H1 (cell line): ENCODE results near the gene SLC30A10. TPM values are rescaled to one million over a fixed set of nuclear protein-coding genes. Genes with fewer than 3 reads are reported as not detected.

Experiments used
- CTCF ChIA-PET: fragments of 300-600 bp; sonication (Branson Sonifier 250); formaldehyde crosslinking; loops from one replicate; lab custom pipeline; 2021; ENCODE audit not compliant: partially characterized antibody; lab: Charles Lee
- POLR2A ChIA-PET: fragments of 300-600 bp; sonication (Branson Sonifier 250); formaldehyde crosslinking; loops from one replicate; lab custom pipeline; 2021; ENCODE audit warnings: inconsistent platforms; ENCODE audit not compliant: partially characterized antibody; lab: Charles Lee
- DNase-seq, 2 experiments: peaks; one replicate each; pipeline versions ENCODE4 v3.0.0 to v3.0.0-alpha.2; 2010 to 2022; ENCODE audit warnings: low spot score in 2 of 2, low read depth in 1 of 2, mixed read lengths in 1 of 2
- FAIRE-seq: peaks from 2 replicates; lab custom pipeline; 2011; peaks lifted over from hg19 to GRCh38; lab: Jason Lieb, UNC
- H2AFZ ChIP-seq: 2 replicates; pipeline ENCODE4 v1.8.1; 2012; ENCODE audit warnings: low read length, inconsistent platforms
- H2AK5ac ChIP-seq: 2 replicates; pipeline ENCODE4 v1.6.1; 2013; ENCODE audit warnings: low read depth, low read length
- H2BK120ac ChIP-seq: replicated peaks from 2 replicates; pipeline ENCODE3; 2013; ENCODE audit warnings: low read depth, low read length, inconsistent platforms
- H2BK12ac ChIP-seq: 2 replicates; pipeline ENCODE4 v1.6.1; 2013; ENCODE audit warnings: low read depth, low read length
- H2BK15ac ChIP-seq: 2 replicates; pipeline ENCODE4 v1.6.1; 2013; ENCODE audit warnings: low read length
- H2BK20ac ChIP-seq: 2 replicates; pipeline ENCODE4 v1.6.1; 2013; ENCODE audit warnings: low read length
- H2BK5ac ChIP-seq: 2 replicates; pipeline ENCODE4 v1.6.1; 2013; ENCODE audit warnings: low read depth, low read length
- H3K14ac ChIP-seq: 2 replicates; pipeline ENCODE4 v1.6.1; 2013; ENCODE audit warnings: inconsistent platforms; ENCODE audit not compliant: insufficient read length
- H3K18ac ChIP-seq: 2 replicates; pipeline ENCODE4 v1.6.1; 2013; ENCODE audit warnings: low read length; ENCODE audit errors: extremely low read depth
- H3K23ac ChIP-seq: 2 replicates; pipeline ENCODE4 v1.6.1; 2013; ENCODE audit warnings: inconsistent platforms; ENCODE audit not compliant: insufficient read length
- H3K23me2 ChIP-seq: 2 replicates; pipeline ENCODE4 v1.6.1; 2013; ENCODE audit warnings: low read depth, low read length
- H3K27ac ChIP-seq: 2 replicates; pipeline ENCODE4 v1.6.1; 2011; ENCODE audit warnings: low read depth, low read length, inconsistent platforms
- H3K27me3 ChIP-seq, 4 experiments: replicated peaks in 1 of 4; 1 replicate in 1 of 4; 2 replicates in 3 of 4; pipeline versions ENCODE4 v1.6.1 to v1.8.1; 2011 to 2013; ENCODE audit warnings: low read length in 3 of 4, mild to moderate bottlenecking in 3 of 4, inconsistent platforms in 2 of 4, mixed read lengths in 2 of 4, moderate library complexity in 1 of 4; ENCODE audit not compliant: control insufficient read depth in 3 of 4, insufficient read depth in 3 of 4; ENCODE audit errors: extremely low read depth in 1 of 4
- H3K36me3 ChIP-seq, 4 experiments: 2 replicates each; pipeline versions ENCODE4 v1.6.1 to v1.8.1; 2011 to 2013; ENCODE audit warnings: mild to moderate bottlenecking in 4 of 4, low read length in 3 of 4, moderate library complexity in 2 of 4, control low read depth in 1 of 4, inconsistent platforms in 1 of 4; ENCODE audit not compliant: insufficient read depth in 4 of 4, control insufficient read depth in 2 of 4
- H3K4ac ChIP-seq: replicated peaks from 2 replicates; pipeline ENCODE3; 2013; ENCODE audit warnings: low read length, low read depth, mixed read lengths, inconsistent platforms; ENCODE audit not compliant: insufficient read length
- H3K4me1 ChIP-seq, 4 experiments: replicated peaks in 1 of 4; 1 replicate in 1 of 4; 2 replicates in 3 of 4; pipeline versions ENCODE4 v1.6.1 to v1.8.1; 2011 to 2013; ENCODE audit warnings: low read length in 3 of 4, inconsistent platforms in 2 of 4, mixed read lengths in 1 of 4; ENCODE audit not compliant: insufficient read depth in 4 of 4, control insufficient read depth in 3 of 4
- H3K4me2 ChIP-seq, 2 experiments: 2 replicates each; pipeline versions ENCODE4 v1.6.1 to v1.8.1; 2011 to 2013; ENCODE audit warnings: low read depth in 2 of 2, low read length in 2 of 2, control low read depth in 1 of 2, inconsistent platforms in 1 of 2, mild to moderate bottlenecking in 1 of 2; ENCODE audit not compliant: insufficient read depth in 1 of 2
- H3K4me3 ChIP-seq, 4 experiments: fragments of 200-600, 300-600 bp in 1 of 4; sonication (generic), shearing (Covaris generic), sonication (Bioruptor Twin) in 1 of 4; 2 replicates each; pipeline versions ENCODE4 v1.5.1 to v1.8.1; 2011 to 2016; ENCODE audit warnings: low read length in 4 of 4, low read depth in 3 of 4, control low read depth in 2 of 4, inconsistent platforms in 2 of 4, mild to moderate bottlenecking in 2 of 4, mixed read lengths in 1 of 4, moderate library complexity in 1 of 4; ENCODE audit not compliant: insufficient read depth in 2 of 4; ENCODE audit errors: extremely low read depth in 1 of 4
- H3K56ac ChIP-seq: replicated peaks from 2 replicates; pipeline ENCODE3; 2013; ENCODE audit warnings: low read depth, mild to moderate bottlenecking, mixed read lengths, low read length, inconsistent platforms; ENCODE audit not compliant: insufficient read length
- H3K79me1 ChIP-seq: 2 replicates; pipeline ENCODE4 v1.6.1; 2013; ENCODE audit warnings: low read depth, low read length, control low read depth
- H3K79me2 ChIP-seq, 2 experiments: 2 replicates each; pipeline versions ENCODE4 v1.6.1 to v1.8.1; 2012 to 2013; ENCODE audit warnings: low read length in 2 of 2, mild to moderate bottlenecking in 2 of 2, inconsistent platforms in 1 of 2; ENCODE audit not compliant: insufficient read depth in 2 of 2, control insufficient read depth in 1 of 2
- H3K9ac ChIP-seq, 4 experiments: replicated peaks in 1 of 4; 1 replicate in 1 of 4; 2 replicates in 3 of 4; pipeline versions ENCODE4 v1.6.1 to v1.8.1; 2011 to 2013; ENCODE audit warnings: low read depth in 3 of 4, low read length in 3 of 4, control low read depth in 2 of 4, mild to moderate bottlenecking in 2 of 4, moderate library complexity in 2 of 4, inconsistent platforms in 1 of 4; ENCODE audit errors: extremely low read depth in 1 of 4
- H3K9me3 ChIP-seq, 2 experiments: 2 replicates each; pipeline versions ENCODE4 v1.6.1 to v1.8.1; 2012 to 2013; ENCODE audit warnings: mild to moderate bottlenecking in 2 of 2, moderate library complexity in 2 of 2, control low read depth in 1 of 2, inconsistent platforms in 1 of 2, low read depth in 1 of 2, low read length in 1 of 2, mixed read lengths in 1 of 2; ENCODE audit not compliant: insufficient read depth in 2 of 2
- H4K20me1 ChIP-seq, 2 experiments: replicated peaks in 1 of 2; 2 replicates each; pipeline versions ENCODE3 to v1.8.1; 2011 to 2013; ENCODE audit warnings: inconsistent platforms in 2 of 2, low read length in 2 of 2, mild to moderate bottlenecking in 1 of 2; ENCODE audit not compliant: insufficient read depth in 2 of 2, control insufficient read depth in 1 of 2
- H4K5ac ChIP-seq: 2 replicates; pipeline ENCODE4 v1.6.1; 2013; ENCODE audit warnings: low read length, low read depth, mixed read lengths, inconsistent platforms; ENCODE audit not compliant: insufficient read length
- H4K8ac ChIP-seq: 2 replicates; pipeline ENCODE4 v1.8.0; 2013; ENCODE audit warnings: mild to moderate bottlenecking, moderate library complexity, low read length, inconsistent platforms; ENCODE audit not compliant: insufficient read depth; ENCODE audit errors: extremely low read depth
- H4K91ac ChIP-seq: replicated peaks from 2 replicates; pipeline ENCODE3; 2013; ENCODE audit warnings: low read length, mixed read lengths, inconsistent platforms; ENCODE audit not compliant: insufficient read length
- CEBPB ChIP-seq: IDR thresholded peaks from 2 replicates; pipeline ENCODE4 v1.6.1; 2012; ENCODE audit warnings: low read depth, low read length
- CREB1 ChIP-seq: IDR thresholded peaks from 2 replicates; pipeline ENCODE4 v1.6.1; 2012; ENCODE audit warnings: inconsistent platforms
- CTBP2 ChIP-seq: IDR thresholded peaks from 2 replicates; pipeline ENCODE4 v1.7.0; 2011; ENCODE audit warnings: borderline replicate concordance, mild to moderate bottlenecking, moderate library complexity, mixed read lengths, low read length; ENCODE audit not compliant: insufficient read depth, insufficient read length
- CTCF ChIP-seq, 3 experiments: IDR thresholded peaks; 1 replicate in 2 of 3; 2 replicates in 1 of 3; pipeline versions ENCODE4 v1.5.1 to v1.6.1; 2011; ENCODE audit warnings: low read length in 3 of 3, mild to moderate bottlenecking in 3 of 3, inconsistent platforms in 2 of 3, low read depth in 1 of 3, moderate library complexity in 1 of 3; ENCODE audit not compliant: insufficient read depth in 1 of 3; ENCODE audit errors: control extremely low read depth in 1 of 3
- HDAC6 ChIP-seq: IDR thresholded peaks from one replicate; pipeline ENCODE4 v1.7.1; 2012; ENCODE audit warnings: low read depth, mild to moderate bottlenecking, inconsistent platforms, low read length, moderate library complexity
- JUN ChIP-seq: IDR thresholded peaks from 2 replicates; pipeline ENCODE4 v1.6.1; 2011; ENCODE audit warnings: low read depth, mild to moderate bottlenecking, improper control_type of control experiment, low read length
- PHF8 ChIP-seq: fragments of 200-600 bp; sonication (generic); conservative IDR thresholded peaks from 2 replicates; pipeline ENCODE4 v1.7.1; 2012; ENCODE audit warnings: low read depth, mild to moderate bottlenecking, inconsistent platforms, low read length, moderate library complexity
- POU5F1 ChIP-seq: IDR thresholded peaks from 2 replicates; pipeline ENCODE4 v1.6.1; 2011; ENCODE audit warnings: low read depth, mild to moderate bottlenecking, low read length, moderate library complexity
- RNF2 ChIP-seq: fragments of 200-900, 300-1000 bp; sonication (generic); IDR thresholded peaks from 2 replicates; pipeline ENCODE4 v1.7.1; 2016; ENCODE audit warnings: borderline replicate concordance, low read depth, mild to moderate bottlenecking, antibody characterized with exemption, low read length; ENCODE audit not compliant: poor library complexity, severe bottlenecking; ENCODE audit errors: missing control alignments
- RXRA ChIP-seq: IDR thresholded peaks from 2 replicates; pipeline ENCODE4 v1.6.1; 2011; ENCODE audit warnings: low read depth, mild to moderate bottlenecking, low read length, moderate library complexity; ENCODE audit not compliant: insufficient read depth
- SP1 ChIP-seq: IDR thresholded peaks from 2 replicates; pipeline ENCODE4 v1.6.1; 2011; ENCODE audit warnings: low read depth, low read length
- ZNF274 ChIP-seq: IDR thresholded peaks from 2 replicates; pipeline ENCODE4 v1.7.0; 2012; ENCODE audit warnings: low read length, borderline replicate concordance; ENCODE audit errors: extremely low read depth
- WGBS, 2 experiments: shearing (Covaris generic) in 1 of 2; methylation state at CpG; one replicate each; pipeline versions ENCODE4 v1.1.6 to v1.1.7; 2013 to 2015; ENCODE audit warnings: low lambda C conversion rate in 2 of 2, mixed read lengths in 2 of 2, inconsistent platforms in 1 of 2, low coverage in 1 of 2, missing lambda C conversion rate in 1 of 2; ENCODE audit not compliant: insufficient replicate concordance in 2 of 2, insufficient coverage in 1 of 2, insufficient read length in 1 of 2; ENCODE audit errors: extremely low coverage in 1 of 2, missing lambda C conversion rate in 1 of 2; 5-methylcytosine and 5-hydroxymethylcytosine counted together
- polyA plus RNA-seq, 7 experiments: library from polyadenylated mRNA; depleted of rRNA in 3 of 7; stranded (reverse) in 5 of 7; unstranded in 2 of 7; fragments of >200 nt in 5 of 7; fragments of 200-250 nt in 2 of 7; gene quantifications; 1 replicate in 5 of 7; 2 replicates in 1 of 7; 4 replicates in 1 of 7; pipeline versions ENCODE4 v1.2.1 to v1.2.3, GENCODE V29; 2011 to 2013; ENCODE audit warnings: missing spikeins in 2 of 7, mixed read lengths in 2 of 7
- total RNA-seq: library from RNA; stranded (reverse); fragmentation: NEBNext Ultra II Directional; extraction: Animal tissue kit (Norgen Biotek cat#: 25700); gene quantifications from 2 replicates; pipeline ENCODE4 v1.2.1, GENCODE V29; 2021

SLC30A10 gene
- total and polyA plus RNA-seq, 2 of the 8 experiments (the other 6 are each of a cell fraction or from before 2014, with no cell fraction given), result 0.23 to 0.61 TPM

DNA sequence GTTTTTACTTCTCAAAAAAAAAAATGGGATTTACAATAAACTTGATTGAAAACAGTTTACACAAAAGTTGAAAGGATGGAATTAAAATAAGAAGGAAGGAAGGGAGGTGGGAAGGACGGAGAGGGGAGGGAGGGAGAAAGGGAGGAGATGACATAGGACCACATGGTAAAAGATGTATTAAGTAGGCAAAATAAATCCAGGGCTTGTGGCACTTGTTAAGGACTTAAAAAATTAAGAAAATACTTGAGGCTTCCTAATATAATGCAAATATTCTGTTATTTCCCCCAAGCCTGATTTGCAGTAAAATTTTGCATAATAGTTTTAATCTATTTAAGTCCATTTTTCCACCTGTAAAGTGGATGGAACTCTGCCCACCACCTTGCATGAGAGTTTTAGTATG, 27.5 kb downstream of the SLC30A10 start:
- Histone ChIP-seq H4K91ac (no peak overlapping the region), H4K5ac (no peak overlapping the region), H2BK12ac (no peak overlapping the region), H3K4ac (no peak overlapping the region), H2AK5ac (no peak overlapping the region), H3K9ac (no peak overlapping the region), H3K79me2 (no peaks in the 10 kb centered on the region), H3K4me3 (no peak overlapping the region), H3K9me3 (no peaks in the 10 kb centered on the region), H3K27ac (no peak overlapping the region), H3K79me1 (no peaks in the 10 kb centered on the region), H3K36me3 (no peaks in the 10 kb centered on the region), H3K23me2 (no peaks in the 10 kb centered on the region), H3K56ac (no peak overlapping the region), H3K27me3 (no peaks in the 10 kb centered on the region), H2BK20ac (no peak overlapping the region), H2AFZ (no peak overlapping the region), H2BK15ac (no peak overlapping the region), H2BK5ac (no peak overlapping the region), H3K18ac (no peak overlapping the region), H3K4me2 (no peak overlapping the region), H4K20me1 (no peaks in the 10 kb centered on the region), H4K8ac (no peak overlapping the region), H3K23ac (no peak overlapping the region), H2BK120ac (no peak overlapping the region), H3K4me1 (0 out of 7 replicates have a peak, but pooled peaks cover 0 to 2% (median 0%) of the 10 kb centered on the region in 4 experiments), H3K14ac (no peak overlapping the region)
- DNase-seq, result no peak
- POLR2A ChIA-PET, result no interaction called here
- CTCF ChIA-PET, result no interaction called here
- no CpG with 5 or more reads among the region's 1 CpG for WGBS, 2 experiments
- no peak for FAIRE-seq
- TF ChIP-seq JUN (no peak), SP1 (no peak), PHF8 (no peak), RXRA (no peak), CEBPB (no peak), POU5F1 (no peak), CTBP2 (no peak), CREB1 (no peak), ZNF274 (no peak), RNF2 (no peak), CTCF (IDR thresholded peaks at IDR 0.05; ENCODE audit: control extremely low read depth in 1 of 3, insufficient read depth in 1 of 3, low read depth in 1 of 3, low read length in 3 of 3) (no peak), HDAC6 (no peak)
